HG03354 (cell line): ENCODE results near the gene IL12B.

Experiments
- ATAC-seq: cut with Tn5 transposase; IDR thresholded peaks from one replicate; pipeline ENCODE4 v1.9.1; 2021; ENCODE audit warnings: mild to moderate bottlenecking; ENCODE audit not compliant: unreplicated experiment, poor library complexity, severe bottlenecking

IL12B gene

DNA sequence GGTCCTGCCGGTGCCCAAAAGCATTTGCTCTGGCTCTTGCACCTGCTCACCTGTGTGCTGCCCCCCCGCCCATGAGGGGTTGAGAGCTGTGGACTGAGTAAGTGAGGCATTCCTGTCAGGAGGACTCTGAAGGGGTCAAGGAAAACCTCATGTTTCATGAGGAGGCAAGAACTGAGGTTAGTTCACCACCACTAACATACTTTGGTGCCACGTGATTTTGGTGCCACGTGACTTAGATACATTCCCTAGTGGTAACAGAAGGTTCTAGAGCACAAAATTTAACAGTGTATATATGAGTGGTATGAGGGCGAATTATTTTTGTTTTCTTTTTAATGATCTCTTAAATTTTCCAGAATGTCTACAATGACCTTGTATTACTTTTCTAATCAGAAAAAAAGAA, 6.3 kb upstream of the IL12B start:
- no peak for ATAC-seq

DNA sequence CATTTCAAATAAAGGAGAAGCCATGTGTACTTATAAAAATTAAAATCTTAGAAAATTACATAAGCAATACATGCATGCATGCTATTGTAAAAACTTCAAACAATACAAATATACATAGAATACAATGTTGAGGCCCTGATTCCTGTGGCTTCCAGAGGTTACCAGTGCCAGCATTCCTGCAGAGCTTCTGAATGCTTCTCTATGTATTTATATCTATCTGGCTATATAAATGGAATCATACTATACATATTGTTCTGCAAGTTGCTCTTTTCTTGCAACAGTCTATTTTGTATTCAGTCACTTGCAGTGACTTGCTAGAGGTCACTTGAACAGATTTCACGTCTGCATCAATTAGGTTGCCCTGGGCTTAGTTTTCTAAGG, 3.2 kb upstream of the IL12B start:
- no peak for ATAC-seq

DNA sequence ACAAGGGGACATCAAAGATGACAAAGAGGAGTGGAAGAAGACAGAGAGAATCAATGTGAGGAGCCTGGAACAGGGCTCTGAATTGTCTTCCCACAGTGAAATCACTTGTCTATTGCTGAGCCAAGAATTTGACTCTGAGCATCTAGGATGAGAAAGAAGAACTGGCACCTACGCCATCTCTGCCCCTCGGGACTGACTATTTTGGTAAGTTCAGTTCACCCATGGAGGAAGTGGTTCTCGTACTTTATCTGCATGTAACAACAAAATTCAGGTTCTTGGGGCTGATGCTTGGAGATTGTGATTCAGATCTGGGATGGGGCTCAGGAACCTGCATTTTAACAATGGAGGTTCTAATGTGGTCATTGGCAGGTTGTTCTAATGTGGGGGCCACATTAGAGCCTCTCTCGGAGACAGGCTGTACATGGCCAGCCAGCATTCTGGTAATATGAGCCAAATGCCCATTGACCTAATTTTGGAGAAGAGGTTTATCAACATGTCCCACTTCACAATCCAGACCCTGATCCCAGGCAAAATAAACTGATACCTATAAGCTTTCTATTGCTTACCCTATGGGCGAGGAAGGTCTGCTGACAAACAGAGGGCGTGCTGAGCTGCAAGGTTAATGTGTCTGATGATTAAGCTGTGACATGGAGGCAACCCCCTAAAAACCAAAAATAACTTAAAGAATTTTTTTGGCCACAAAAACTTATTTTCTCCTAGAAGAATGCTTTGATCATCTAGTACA, 2.7 kb upstream of the IL12B start:
- ATAC-seq: no peak

DNA sequence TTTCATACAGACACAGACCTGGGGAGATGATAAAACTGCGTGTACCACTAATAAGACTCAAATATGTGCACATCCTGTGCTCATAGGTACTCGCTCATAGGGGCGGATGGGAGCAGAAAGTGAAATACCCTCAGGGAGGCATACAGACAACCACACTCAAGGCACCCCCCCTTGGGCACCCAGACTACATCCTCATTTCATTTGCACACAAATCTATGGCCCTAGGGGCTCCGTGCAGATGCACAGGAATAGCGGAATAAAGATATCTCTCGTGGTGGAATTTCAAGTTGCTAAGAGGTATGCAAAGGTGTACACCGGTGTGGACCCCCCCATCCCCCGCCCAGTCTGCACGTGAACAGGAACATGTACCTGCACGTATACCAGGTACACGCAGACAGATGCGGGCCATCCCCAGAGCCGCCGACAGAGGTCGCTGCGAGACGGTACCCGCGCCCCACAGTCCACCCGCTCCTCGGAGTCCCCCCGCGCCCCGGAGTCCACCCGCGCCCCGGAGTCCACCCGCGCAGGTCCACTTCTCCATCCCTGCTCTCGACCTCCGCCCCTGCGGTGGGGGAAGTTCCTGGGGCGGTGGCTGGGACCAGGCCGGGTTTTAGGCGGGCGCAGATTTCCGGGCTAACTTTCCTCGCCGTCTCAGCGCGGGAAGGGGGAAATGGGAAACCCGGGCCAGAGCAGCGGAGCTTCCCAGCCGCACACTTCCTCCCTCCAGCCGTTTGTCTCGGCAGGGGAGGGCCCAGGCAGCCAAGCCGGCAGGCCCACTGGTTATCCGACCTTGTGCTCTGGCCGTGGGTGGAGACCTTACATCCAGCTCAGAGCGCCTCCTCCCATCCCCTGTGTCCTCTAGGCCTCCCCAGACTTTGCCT, 1.0 kb upstream of the IL12B start:
- peak; percentile 72 for ATAC-seq

DNA sequence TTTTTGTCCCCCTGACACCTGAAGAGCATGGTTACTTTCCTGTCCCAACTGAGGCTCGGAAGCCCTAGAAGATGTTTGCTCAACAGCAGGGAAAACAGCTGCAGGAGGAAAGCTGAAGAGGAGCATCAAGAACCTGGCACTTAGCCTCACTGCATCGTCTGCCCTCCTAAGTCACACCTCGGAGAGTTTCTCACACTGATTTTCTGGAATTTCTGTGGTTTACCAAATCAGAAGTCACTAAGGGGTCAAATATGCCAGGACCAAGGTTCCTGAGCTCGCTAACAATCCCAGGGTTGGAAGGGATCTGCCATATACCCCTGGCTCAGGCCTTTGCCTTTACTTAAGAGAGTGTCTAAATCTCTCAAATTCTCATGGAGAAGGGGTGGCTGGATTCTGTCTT, 5.3 kb downstream of the IL12B start:
- ATAC-seq: no peak

DNA sequence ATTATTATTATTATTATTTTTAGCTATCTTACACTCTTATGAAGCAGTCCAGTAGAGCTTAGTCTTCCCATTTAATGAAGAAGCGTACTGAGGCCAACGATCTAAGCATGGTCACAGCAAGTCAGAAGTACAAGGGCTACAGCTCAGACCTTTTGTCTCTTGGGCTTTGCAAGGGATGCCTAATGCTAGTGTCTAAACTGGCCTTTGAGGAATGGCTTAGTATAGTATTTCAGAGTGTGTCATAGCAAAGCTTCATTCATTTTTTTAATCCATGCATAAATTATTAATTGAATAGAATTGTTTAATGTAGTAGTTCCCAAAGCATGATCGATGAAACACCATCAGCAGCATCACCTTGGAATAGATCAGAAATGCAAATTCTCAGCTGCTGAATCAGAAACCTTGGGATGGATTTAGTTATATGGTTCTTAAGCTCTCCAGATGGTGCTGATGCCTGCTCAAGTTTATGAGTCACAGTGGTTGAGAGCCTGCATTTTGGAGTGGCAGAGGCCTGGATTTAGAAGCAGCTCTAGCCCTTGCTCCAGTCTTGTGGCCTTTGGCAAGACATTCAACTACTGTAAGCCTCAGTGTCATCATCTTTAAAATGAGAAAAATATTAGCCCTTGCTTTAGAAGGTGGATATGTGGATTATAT, 6.1 kb downstream of the IL12B start:
- ATAC-seq: no peak

DNA sequence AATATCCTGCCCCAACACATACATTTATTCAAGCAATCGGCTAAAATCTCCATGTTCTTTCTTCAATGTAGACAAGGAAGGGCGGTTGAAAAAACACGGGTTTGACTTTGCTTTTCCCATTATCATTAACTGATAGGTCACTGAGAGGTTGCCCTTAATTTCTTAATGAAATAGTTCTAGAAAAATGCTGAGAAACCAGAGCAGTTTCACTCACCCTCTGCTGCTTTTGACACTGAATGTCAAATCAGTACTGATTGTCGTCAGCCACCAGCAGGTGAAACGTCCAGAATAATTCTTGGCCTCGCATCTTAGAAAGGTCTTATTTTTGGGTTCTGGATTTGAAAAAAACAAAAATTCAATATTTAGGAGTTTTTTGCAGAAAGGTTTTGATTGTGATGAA, 8.1 kb downstream of the IL12B start:
- no peak for ATAC-seq

DNA sequence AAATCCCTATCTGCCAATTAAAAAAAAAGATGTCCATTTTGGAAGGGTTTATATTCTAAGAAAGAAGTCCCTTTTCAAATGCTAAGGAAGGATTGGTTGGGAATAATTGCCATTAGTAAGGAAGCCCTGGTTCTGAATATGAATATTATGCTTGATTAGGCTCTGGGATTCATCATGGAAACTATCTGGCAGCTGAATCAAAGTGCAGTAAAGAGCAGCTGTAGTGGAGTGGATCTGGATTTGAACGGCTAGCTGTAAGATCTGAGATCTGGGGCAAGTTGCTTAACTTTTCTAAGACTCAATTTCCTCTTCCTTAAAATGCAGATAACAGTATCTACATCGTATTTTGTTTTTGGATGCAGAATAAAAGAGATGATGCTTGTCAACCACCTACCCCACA, 10.5 kb downstream of the IL12B start:
- no peak for ATAC-seq

DNA sequence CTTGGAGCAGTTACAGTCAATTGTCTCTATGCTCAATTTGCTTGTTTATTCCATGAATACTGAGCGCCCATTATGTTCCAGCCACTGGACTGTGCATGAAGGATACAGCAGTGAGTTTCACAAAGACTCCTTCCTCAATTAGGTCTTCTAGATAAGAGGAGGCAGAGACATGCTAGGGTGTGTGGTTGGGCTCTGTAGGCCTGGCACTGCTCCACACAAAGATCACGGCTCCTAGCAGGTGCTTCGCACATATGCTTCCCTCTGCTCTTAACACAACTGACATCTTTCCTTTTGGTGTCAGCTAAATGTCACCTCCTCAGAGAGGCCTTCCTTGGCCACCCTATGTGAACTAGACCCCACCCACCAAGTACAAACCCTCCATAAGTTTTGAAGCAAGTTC, 10.9 kb downstream of the IL12B start:
- no peak for ATAC-seq

DNA sequence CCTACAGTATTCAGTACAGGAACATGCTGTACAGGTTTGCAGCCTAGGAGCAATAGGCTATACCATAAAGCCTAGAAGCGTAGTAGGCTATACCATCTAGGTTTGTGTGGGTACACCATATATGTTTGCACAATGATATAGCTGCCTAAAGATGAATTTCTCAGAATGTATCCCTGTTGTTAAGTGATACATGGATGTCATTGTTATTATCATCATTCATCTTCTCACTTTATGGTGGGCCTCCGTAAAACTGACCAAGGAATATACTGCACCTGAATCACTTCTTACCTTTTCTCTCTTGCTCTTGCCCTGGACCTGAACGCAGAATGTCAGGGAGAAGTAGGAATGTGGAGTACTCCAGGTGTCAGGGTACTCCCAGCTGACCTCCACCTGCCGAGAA, 11.8 kb downstream of the IL12B start:
- ATAC-seq: no peak

DNA sequence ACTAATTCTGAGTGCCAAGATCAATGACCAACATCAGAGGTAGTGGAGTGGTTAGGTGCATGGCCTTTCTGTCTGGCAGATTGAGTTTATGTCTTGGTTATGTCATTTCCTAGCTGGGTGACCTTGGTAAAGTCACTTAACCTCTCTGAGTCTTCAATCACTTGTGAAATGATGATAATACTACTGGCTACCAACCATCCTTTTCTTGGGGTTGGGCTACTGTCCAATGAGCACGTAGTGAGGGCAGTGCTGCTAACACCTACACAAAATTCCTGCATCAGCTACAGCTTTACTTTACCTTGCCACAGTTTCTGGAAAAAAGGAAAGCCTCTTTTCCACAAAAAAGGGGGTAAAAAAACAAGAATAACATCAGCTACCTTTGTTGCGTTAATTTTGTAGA, 12.4 kb downstream of the IL12B start:
- no peak for ATAC-seq

DNA sequence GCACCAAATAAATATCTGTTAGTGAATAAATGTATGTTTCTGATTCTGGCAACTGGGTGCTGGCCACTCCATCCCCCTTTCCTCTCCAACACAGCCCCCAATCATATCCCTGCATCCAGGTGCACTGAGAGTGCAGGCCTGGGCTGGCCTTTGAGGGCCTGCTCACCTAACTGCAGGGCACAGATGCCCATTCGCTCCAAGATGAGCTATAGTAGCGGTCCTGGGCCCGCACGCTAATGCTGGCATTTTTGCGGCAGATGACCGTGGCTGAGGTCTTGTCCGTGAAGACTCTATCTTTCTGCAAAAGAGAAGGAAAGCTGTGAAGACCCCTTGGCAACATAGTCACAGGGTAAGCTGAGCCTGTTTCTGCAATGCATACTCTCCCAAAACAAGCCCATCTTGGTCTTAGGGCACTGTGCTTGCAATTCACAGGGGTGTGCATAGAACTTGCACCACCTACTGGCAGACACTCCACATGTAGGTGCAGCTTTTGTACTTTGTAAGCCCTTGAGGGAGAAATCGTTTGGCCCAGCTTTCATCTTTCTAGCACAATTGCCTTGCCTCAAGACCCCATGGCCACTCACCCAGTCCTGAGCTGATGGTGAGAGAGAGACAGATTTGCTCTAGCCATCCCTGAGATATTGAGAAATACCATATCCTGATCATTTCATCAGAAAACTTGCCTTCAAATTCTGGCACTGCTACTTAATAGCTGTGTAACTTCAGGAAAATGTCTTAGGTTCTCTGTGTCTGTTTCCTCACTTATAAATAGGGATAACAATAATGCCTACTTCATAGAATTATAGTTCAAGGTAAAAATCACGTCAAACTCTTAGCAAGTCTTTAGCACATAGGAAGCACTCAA, 13.5 kb downstream of the IL12B start:
- peak; percentile 77 for ATAC-seq

DNA sequence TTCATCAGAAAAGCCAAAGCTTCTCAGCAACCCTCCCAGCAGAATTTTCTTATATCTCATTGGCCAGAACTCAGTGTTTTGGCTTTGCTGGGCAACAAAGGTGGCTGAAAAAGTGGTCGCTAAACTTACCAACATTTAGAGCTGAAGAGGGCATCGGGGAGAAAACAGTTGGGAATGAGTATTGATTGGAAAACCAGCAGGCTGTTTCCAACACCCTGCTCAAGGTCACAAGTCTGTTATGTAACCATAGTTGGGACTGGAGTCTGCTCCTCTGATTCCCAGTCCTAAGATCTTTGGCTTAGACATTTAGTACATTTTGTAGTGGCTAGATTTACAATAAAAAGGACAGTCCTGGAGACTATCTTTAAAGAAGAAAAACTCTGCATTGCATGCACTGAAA, 17.1 kb downstream of the IL12B start:
- ATAC-seq: no peak

DNA sequence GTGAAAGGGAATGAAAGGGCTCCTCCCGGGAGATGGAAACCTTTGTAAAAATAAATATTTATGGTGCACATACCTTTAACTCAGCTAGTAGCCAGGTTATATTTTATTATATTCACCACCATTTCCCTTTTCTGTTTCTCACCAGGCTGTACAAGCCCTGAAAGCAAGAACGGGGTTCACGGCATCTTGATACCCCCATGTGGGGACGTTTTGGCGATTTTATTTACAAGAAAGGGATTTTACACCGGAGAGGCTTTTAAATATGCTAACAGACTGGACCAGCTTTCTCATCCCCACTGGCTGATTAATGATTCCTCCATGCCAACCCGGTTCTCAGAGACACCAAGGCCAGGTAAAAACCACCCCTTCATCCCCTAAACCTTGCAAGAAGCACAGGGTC, 19.2 kb downstream of the IL12B start:
- no peak for ATAC-seq

DNA sequence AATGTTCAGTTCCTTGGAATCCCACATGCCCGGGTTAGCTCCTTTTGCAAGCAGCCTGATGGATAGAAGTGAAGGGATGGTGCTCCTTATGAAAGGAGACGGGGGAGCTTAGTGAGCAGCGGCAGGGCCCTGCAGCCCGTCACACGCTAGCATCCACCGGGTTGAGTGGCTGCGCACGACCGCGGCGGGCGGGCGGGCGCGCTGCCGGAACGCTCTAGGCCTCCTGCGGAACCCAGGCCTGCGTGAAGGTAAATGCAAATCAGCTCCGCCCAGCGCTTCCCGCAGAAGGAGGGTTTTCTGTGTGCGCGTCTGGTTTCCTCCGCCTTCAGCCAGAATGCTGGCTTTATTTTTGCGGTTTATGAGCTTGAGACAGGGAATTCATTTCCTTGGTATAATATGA, 19.8 kb downstream of the IL12B start:
- peak; percentile 62 for ATAC-seq

DNA sequence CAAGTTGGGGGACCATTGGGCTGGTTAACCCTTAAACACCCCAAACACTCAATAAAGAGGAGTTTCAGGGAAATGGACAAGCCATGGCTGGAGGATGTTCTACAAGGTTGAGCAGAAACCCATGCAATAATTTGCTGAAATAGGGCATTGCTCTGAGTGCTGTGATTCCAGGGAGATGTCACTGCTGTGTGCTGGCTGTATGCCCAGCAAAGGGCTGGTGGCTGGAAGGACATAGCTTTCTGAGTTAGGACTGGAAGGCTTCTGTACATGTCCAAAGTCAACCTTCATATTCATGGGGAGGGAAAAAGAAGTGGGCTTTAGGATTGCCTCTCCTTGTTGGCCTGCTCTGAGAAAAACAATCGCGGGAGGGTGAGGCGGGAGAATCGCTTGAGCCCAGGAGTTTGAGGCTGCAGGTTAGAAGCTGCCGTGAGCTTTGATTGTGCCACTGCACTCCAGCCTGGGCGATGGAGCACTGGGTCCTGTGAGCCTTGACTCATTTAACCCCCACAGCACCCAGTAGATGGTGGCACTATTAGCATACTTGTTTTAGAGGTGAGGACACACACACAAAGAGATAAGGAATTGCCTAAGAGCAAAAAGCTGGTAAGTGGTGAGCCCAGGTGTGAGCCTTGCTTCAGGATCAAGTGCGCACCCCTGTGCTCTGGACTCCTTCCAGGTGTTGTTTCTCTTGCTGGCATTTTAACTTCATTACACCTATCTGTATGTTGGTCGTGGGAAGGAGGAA, 20.4 kb downstream of the IL12B start:
- ATAC-seq: no peak

DNA sequence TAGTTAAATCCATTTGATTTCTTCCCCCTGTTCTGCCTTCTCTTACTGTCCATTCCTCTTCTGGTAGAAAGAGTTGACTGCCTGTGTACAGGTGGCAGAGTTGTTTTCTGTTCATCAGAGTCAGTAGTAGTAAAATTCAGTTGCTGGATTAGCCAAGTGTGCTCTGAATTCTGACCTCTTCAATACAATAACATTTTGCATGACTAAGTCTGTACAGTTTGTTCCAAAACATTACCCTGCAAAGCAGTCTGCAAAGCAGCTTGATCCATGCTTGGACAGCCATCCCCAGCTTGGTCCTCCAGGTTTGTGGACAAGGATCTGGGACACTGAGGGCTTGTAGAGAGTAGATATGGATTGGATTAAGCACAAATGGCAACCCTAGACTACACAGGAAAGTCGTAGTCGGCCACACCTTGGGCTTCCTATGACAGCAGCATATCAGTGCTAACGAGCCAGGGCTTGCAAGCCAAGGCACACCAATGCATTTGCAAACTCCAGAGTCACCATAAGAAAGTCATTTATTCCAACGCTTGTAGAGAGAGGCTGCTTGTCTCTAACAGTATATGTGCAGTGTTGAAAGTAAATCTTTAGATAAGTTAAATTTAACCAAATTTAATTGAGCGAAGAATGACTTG, 25.2 kb downstream of the IL12B start:
- ATAC-seq: no peak

DNA sequence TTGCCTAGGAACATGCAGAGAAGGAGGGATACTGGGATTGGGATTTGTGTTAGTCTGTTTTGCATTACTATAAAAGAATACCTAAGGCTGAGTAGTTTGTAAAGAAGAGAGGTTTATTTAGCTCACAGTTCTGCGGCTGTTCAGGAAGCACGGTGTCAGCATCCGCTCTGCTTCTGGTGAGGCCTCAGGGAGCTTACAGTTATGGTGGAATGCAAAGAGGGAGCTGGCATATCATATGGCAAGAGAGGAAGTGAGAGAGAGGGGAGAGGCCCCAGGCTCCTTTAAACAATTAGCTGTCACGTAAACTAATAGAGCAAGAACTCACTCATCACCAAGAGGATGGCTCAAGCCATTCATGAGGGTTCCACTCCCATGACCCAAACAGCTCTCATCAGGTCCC, 27.0 kb downstream of the IL12B start:
- no peak for ATAC-seq
